T-cell (primary cell): Measurements from ENCODE around the gene ANKS1A. TPM values are rescaled to one million over a fixed set of nuclear protein-coding genes. Genes with fewer than 3 reads are reported as not detected.
"Not testable (repeated sequence)": the region's sequence is repeated elsewhere in the genome, so short reads cannot be mapped to it uniquely, and the experiment has no call there.

Source experiments
- ATAC-seq, 4 experiments: fragments of 200-7000 bp in 3 of 4; fragments of 150-1000 bp in 1 of 4; cut with Tn5 transposase; replicated peaks in 1 of 4; 1 replicate in 3 of 4; 2 replicates in 1 of 4; pipeline ENCODE4 v1.10.0; 2021; ENCODE audit warnings: moderate library complexity in 3 of 4, mild to moderate bottlenecking in 2 of 4, moderate number of reproducible peaks in 1 of 4
- CTCF ChIA-PET, 2 donors: fragments of 300-600 bp; sonication (Branson Sonifier 250); formaldehyde crosslinking; loops; one replicate each; lab custom pipeline; 2022; ENCODE audit warnings: antibody characterized with exemption in 2 of 2; lab: Charles Lee
- POLR2A ChIA-PET, 2 donors: fragments of 300-600 bp; sonication (Branson Sonifier 250); formaldehyde crosslinking; loops; one replicate each; lab custom pipeline; 2022; ENCODE audit warnings: antibody characterized with exemption in 2 of 2; lab: Charles Lee
- DNase-seq, 35 experiments: peaks; one replicate each; pipeline versions ENCODE4 v3.0.0 to v3.0.0-alpha.2; 2013 to 2023
- H3K27ac ChIP-seq: one replicate; pipeline ENCODE4 v1.5.1; 2013; ENCODE audit warnings: low read length
- H3K27me3 ChIP-seq, 2 experiments: replicated peaks in 1 of 2; 1 replicate in 1 of 2; 2 replicates in 1 of 2; pipeline versions ENCODE4 v1.6.1 to v1.7.0; 2013; ENCODE audit warnings: low read length in 1 of 2, mixed read lengths in 1 of 2; ENCODE audit not compliant: control insufficient read depth in 2 of 2, insufficient read depth in 2 of 2; ENCODE audit errors: extremely low read depth in 1 of 2
- H3K36me3 ChIP-seq, 2 donors: 1 replicate in 1 of 2; 2 replicates in 1 of 2; pipeline versions ENCODE4 v1.6.1 to v1.7.0; 2013; ENCODE audit warnings: low read length in 1 of 2; ENCODE audit not compliant: control insufficient read depth in 2 of 2, insufficient read depth in 1 of 2; ENCODE audit errors: extremely low read depth in 1 of 2
- H3K4me1 ChIP-seq, 2 experiments: 1 replicate in 1 of 2; 2 replicates in 1 of 2; pipeline versions ENCODE4 v1.6.1 to v1.7.0; 2013; ENCODE audit warnings: low read length in 2 of 2, mixed read lengths in 1 of 2; ENCODE audit not compliant: insufficient read depth in 2 of 2, control insufficient read depth in 1 of 2; ENCODE audit errors: extremely low read depth in 1 of 2
- H3K4me3 ChIP-seq, 2 donors: 1 replicate in 1 of 2; 2 replicates in 1 of 2; pipeline versions ENCODE4 v1.5.1 to v1.7.0; 2013; ENCODE audit warnings: mild to moderate bottlenecking in 2 of 2, low read length in 1 of 2, moderate library complexity in 1 of 2; ENCODE audit not compliant: control insufficient read depth in 1 of 2; ENCODE audit errors: extremely low read depth in 1 of 2
- H3K9me3 ChIP-seq: 2 replicates; pipeline ENCODE4 v1.7.0; 2013
- H3K27ac Mint-ChIP-seq, 2 donors: one replicate each; pipeline ENCODE4 v1.8.0; 2020 to 2021; ENCODE audit warnings: mild to moderate bottlenecking in 2 of 2, mixed read lengths in 2 of 2
- H3K27me3 Mint-ChIP-seq, 2 donors: one replicate each; pipeline ENCODE4 v1.8.0; 2021 to 2022; ENCODE audit warnings: mixed read lengths in 2 of 2
- H3K36me3 Mint-ChIP-seq: one replicate; pipeline ENCODE4 v1.8.0; 2021; ENCODE audit warnings: mixed read lengths
- H3K4me1 Mint-ChIP-seq, 3 donors: one replicate each; pipeline ENCODE4 v1.8.0; 2020 to 2022; ENCODE audit warnings: mixed read lengths in 3 of 3, mild to moderate bottlenecking in 1 of 3
- H3K4me3 Mint-ChIP-seq, 3 donors: one replicate each; pipeline ENCODE4 v1.8.0; 2020 to 2022; ENCODE audit warnings: mild to moderate bottlenecking in 3 of 3, mixed read lengths in 3 of 3, moderate library complexity in 3 of 3
- H3K9me3 Mint-ChIP-seq, 3 donors: one replicate each; pipeline ENCODE4 v1.8.0; 2020 to 2022; ENCODE audit warnings: mixed read lengths in 3 of 3
- WGBS: methylation state at CpG from one replicate; pipeline ENCODE4 v1.1.5; 2013; ENCODE audit warnings: missing lambda C conversion rate; ENCODE audit not compliant: insufficient coverage; 5-methylcytosine and 5-hydroxymethylcytosine counted together
- total RNA-seq, 35 experiments: library from RNA in 6 of 35; stranded (reverse) in 6 of 35; fragments of 120-200 nt in 1 of 35; gene quantifications; one replicate each; pipeline versions ENCODE4 v1.2.1 to v1.2.4 and lab custom pipeline; 2013 to 2026

Gene ANKS1A
- total RNA-seq, 5 donors from 2014 or later (not counting 1 experiment from before 2014, with no cell fraction given) = 11.1 to 14.4 (median 11.7) TPM

DNA sequence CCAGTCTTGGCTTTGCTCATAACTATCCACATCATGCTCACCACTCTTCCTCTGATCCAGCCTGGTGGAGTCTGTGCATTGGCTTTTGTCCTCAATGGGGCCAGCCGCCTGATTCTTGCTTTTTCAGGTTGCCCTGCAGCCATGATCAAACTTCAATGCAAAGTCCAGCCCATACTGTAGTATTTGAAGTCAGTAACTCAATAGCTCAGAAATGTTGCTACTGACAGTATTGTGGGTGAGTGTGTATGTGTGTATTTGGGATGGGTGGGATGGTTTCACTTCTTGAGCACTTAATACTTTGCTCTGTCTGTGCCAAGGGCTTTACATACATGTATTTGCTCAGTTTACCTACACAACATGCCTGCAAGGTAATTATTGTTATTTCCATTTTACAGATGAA is 10.7 kb downstream of the ANKS1A start:
- H3K27ac Mint-ChIP-seq, H3K4me3 ChIP-seq, H3K36me3 Mint-ChIP-seq, H3K36me3 ChIP-seq, DNase-seq, POLR2A ChIA-PET, CTCF ChIA-PET, H3K4me1 ChIP-seq, H3K9me3 Mint-ChIP-seq, H3K27me3 Mint-ChIP-seq, H3K4me3 Mint-ChIP-seq, ATAC-seq, H3K27me3 ChIP-seq, H3K27ac ChIP-seq, H3K9me3 ChIP-seq, H3K4me1 Mint-ChIP-seq: not testable (repeated sequence)
- WGBS = no CpG with 5 or more reads among the region's 1 CpG

DNA sequence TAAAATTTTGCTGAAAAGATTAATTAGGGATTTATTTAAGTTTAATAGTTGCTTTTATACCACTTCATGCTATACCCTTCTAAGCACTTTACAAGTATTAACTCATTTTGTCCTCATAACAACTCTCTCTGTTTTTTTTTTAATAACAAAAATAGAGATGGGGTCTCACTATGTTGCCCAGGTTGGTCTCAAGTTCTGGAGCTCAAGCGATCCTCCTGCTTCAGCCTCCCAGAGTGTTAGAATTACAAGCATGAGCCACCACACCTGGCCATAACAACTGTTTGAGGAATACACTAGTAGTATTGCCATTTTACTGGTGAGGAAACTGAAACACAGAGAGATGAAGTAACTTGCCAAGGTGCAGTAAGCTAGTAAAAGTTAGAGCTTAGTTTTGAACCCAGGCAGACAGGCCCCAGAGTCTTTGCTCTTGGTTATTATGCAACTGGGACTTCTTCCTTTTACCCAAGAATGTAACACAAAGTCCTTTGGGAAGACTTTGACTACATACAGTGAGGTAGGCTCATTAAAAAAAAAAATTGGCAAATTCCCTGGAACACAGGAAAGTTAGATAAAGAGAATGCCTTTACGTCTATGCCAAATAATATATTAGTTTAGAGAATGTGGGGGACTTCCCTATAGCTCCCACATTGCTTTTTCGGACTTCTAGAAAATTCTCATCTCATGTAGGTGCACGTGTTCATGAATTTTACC is 11.4 kb downstream of the ANKS1A start:
- Histone ChIP-seq H3K9me3 (no peaks in the 10 kb centered on the region), H3K4me1 (no peaks in the 10 kb centered on the region), H3K36me3 (no peaks in the 10 kb centered on the region), H3K27me3 (no peaks in the 10 kb centered on the region), H3K27ac (no peak overlapping the region), H3K4me3 (no peak overlapping the region)
- Mint-ChIP-seq H3K36me3 (peaks cover 11% of the 10 kb centered on the region), H3K27me3 (no peaks in the 10 kb centered on the region), H3K4me1 (peaks cover 10 to 13% (median 11%) of the 10 kb centered on the region in 3 donors), H3K4me3 (no peak overlapping the region), H3K9me3 (no peaks in the 10 kb centered on the region), H3K27ac (no peak overlapping the region)
- ChIA-PET POLR2A (no interaction called here), CTCF (no interaction called here)
- WGBS = no CpG with 5 or more reads among the region's 4 CpGs
- ATAC-seq (no peak), DNase-seq (no peak)

DNA sequence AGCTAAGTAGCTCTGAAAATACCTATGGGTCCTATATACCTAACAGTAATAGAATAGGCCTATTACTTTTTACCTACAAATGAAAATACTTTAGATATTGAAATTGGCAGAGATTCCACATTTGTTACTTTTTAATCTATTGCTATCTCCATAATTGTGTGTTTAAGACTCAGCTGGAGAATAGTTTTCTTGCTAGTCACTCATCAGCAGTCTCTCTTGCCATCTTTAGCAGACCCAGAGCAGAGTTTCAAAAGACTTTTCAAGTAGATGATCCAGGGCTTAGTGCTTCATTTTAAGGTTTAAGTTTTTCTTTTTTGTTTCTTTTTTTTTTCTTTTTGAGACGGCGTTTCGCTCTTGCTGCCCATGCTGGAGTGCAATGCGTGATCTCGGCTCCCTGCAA is 12.9 kb downstream of the ANKS1A start:
- Histone ChIP-seq H3K27ac (no peak overlapping the region), H3K4me1 (no peaks in the 10 kb centered on the region), H3K27me3 (no peaks in the 10 kb centered on the region), H3K36me3 (no peaks in the 10 kb centered on the region), H3K9me3 (no peaks in the 10 kb centered on the region), H3K4me3 (no peak overlapping the region)
- DNase-seq = no peak
- CTCF ChIA-PET = no interaction called here
- peaks cover 14% of the 10 kb centered on the region for H3K36me3 Mint-ChIP-seq
- H3K9me3 Mint-ChIP-seq = no peaks in the 10 kb centered on the region
- POLR2A ChIA-PET = no interaction called here
- no peak for ATAC-seq
- WGBS = no CpG with 5 or more reads among the region's 5 CpGs
- H3K27ac Mint-ChIP-seq = no peak overlapping the region
- H3K27me3 Mint-ChIP-seq = no peaks in the 10 kb centered on the region
- H3K4me3 Mint-ChIP-seq = no peak overlapping the region
- peaks cover 15 to 20% (median 17%) of the 10 kb centered on the region in 3 donors for H3K4me1 Mint-ChIP-seq

- Mint-ChIP-seq H3K27me3 (no peaks in the 10 kb centered on the region), H3K4me1 (peaks cover 11 to 34% (median 22%) of the 10 kb centered on the region in 3 donors), H3K36me3 (peaks cover 9% of the 10 kb centered on the region), H3K27ac (no peak overlapping the region), H3K9me3 (no peaks in the 10 kb centered on the region), H3K4me3 (no peak overlapping the region)
- H3K36me3 ChIP-seq = no peaks in the 10 kb centered on the region
- ATAC-seq (no peak), DNase-seq (no peak)
- no peak overlapping the region for H3K4me3 ChIP-seq
- 98% methylated on average over 5 of the region's 5 CpGs for WGBS
- H3K4me1 ChIP-seq = no peaks in the 10 kb centered on the region
- POLR2A ChIA-PET = no interaction called here
- H3K27ac ChIP-seq = no peak overlapping the region
- no peaks in the 10 kb centered on the region for H3K27me3 ChIP-seq
- H3K9me3 ChIP-seq = no peaks in the 10 kb centered on the region
- CTCF ChIA-PET = no interaction called here
These were observed 16.0 kb downstream of the ANKS1A start for GRCh38 chr6:34904990-34905613.

- no peak overlapping the region for H3K4me3 ChIP-seq
- H3K9me3 Mint-ChIP-seq = no peaks in the 10 kb centered on the region
- H3K36me3 Mint-ChIP-seq = peaks cover 9% of the 10 kb centered on the region
- WGBS = no CpG with 5 or more reads among the region's 2 CpGs
- H3K36me3 ChIP-seq = no peaks in the 10 kb centered on the region
- no peaks in the 10 kb centered on the region for H3K27me3 Mint-ChIP-seq
- no peaks in the 10 kb centered on the region for H3K4me1 ChIP-seq
- ChIA-PET CTCF (no interaction called here), POLR2A (no interaction called here)
- H3K4me3 Mint-ChIP-seq = no peak overlapping the region
- DNase-seq (no peak), ATAC-seq (no peak)
- H3K27ac Mint-ChIP-seq = no peak overlapping the region
- peaks cover 22 to 46% (median 35%) of the 10 kb centered on the region in 3 donors for H3K4me1 Mint-ChIP-seq
- no peaks in the 10 kb centered on the region for H3K27me3 ChIP-seq
- H3K27ac ChIP-seq = no peak overlapping the region
- H3K9me3 ChIP-seq = no peaks in the 10 kb centered on the region
These were observed 17.8 kb downstream of the ANKS1A start for GRCh38 chr6:34906826-34907225.

- Histone ChIP-seq H3K9me3 (no peaks in the 10 kb centered on the region), H3K4me1 (peaks cover 8% of the 10 kb centered on the region in 2 experiments), H3K36me3 (no peaks in the 10 kb centered on the region), H3K27me3 (no peaks in the 10 kb centered on the region), H3K4me3 (no peak overlapping the region), H3K27ac (no peak overlapping the region)
- no peak for ATAC-seq
- Mint-ChIP-seq H3K27ac (no peak overlapping the region), H3K27me3 (no peaks in the 10 kb centered on the region), H3K4me1 (peaks cover 36 to 56% (median 47%) of the 10 kb centered on the region in 3 donors), H3K36me3 (peaks cover 9% of the 10 kb centered on the region), H3K4me3 (no peak overlapping the region), H3K9me3 (no peaks in the 10 kb centered on the region)
- ChIA-PET POLR2A (no interaction called here), CTCF (no interaction called here)
- no peak for DNase-seq
- no CpG with 5 or more reads among the region's 3 CpGs for WGBS
These were observed 19.1 kb downstream of the ANKS1A start for GRCh38 chr6:34908194-34908593.
